ENCODE results near the gene GRHPR.
"Not testable (repeated sequence)": the region's sequence is repeated elsewhere in the genome, so short reads cannot be mapped to it uniquely, and the experiment has no call there.

GRHPR gene

DNA sequence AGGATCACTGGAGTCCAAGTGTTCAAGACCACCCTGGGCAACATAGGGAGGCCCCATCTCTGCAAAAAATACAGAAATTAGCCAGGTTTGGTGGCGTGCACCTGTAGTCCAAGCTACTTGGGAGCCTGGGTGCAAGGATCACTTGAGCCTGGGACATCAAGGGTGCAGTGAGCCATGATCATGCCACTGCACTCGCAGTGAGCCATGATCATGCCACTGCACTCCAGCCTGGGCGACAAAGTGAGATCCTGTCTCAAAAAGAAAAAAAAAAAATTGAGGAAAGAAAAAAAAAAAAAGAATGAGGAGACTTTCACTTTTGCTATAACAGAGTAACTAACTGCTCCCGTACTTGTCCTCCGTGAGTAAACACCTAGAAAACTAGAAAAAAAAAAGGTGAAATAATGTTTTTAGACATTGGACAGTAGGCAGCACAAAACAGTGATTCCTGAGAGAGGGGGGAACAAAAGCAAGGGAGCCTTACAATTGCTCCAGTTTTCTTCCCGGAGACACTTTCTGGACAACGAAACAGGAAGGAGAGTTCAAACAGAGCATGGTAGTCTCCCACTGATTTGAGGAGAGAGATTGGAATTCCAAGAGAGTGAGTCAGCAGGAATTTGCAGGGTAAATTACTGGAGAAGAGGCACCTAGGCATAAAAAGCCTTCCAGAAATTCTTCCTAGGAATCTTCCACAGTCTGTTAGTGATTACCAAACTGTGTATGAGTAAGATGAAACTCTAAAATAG, 49.6 kb downstream of the GRHPR start:
- no peak for TF ChIP-seq ZFX (IDR thresholded peaks at IDR 0.05)
- TF ChIP-seq, protein P1, sequence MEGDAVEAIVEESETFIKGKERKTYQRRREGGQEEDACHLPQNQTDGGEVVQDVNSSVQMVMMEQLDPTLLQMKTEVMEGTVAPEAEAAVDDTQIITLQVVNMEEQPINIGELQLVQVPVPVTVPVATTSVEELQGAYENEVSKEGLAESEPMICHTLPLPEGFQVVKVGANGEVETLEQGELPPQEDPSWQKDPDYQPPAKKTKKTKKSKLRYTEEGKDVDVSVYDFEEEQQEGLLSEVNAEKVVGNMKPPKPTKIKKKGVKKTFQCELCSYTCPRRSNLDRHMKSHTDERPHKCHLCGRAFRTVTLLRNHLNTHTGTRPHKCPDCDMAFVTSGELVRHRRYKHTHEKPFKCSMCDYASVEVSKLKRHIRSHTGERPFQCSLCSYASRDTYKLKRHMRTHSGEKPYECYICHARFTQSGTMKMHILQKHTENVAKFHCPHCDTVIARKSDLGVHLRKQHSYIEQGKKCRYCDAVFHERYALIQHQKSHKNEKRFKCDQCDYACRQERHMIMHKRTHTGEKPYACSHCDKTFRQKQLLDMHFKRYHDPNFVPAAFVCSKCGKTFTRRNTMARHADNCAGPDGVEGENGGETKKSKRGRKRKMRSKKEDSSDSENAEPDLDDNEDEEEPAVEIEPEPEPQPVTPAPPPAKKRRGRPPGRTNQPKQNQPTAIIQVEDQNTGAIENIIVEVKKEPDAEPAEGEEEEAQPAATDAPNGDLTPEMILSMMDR (conservative IDR thresholded peaks at IDR 0.05) = no peak
- H3K27ac ChIP-seq = peak overlapping the region; percentile 39

DNA sequence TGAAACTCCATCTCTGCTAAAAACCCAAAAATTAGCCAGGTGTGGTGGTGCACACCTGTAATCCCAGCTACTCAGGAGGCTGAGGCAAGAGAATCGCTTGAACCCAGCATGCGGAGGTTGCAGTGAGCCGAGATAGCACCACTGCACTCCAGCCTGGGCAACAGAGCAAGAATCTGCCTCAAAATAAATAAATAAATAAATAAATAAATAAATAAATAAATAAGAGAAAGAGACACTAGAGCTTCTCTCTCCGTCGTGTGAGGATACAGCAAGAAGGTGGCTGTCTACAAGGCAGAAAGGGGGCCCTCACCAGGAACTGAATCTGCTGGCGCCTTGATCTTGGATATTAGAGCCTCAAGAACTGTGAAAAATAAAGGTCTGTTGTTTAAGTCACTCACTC, 51.5 kb downstream of the GRHPR start:
- H3K27ac ChIP-seq = not testable (repeated sequence)

DNA sequence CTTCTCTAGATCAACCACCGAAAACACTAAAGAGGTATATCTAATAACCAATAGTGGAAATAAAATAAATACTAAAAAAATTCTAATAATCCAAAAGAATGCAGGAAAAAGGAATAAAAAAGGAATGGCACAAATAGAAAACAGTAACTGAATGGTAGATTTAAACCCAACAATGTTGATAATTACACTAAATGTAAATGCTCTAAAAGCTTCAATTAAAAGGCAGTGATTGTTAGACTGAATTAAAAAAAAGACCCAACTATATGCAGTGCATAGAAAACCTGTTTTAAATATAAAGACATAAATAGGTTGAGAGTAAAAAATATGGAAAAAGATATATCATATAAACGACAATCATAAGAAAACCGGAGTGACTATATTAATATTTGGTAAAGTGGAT, 51.9 kb downstream of the GRHPR start:
- TF ChIP-seq, protein P1 (conservative IDR thresholded peaks at IDR 0.05) = no peak
- no peak for TF ChIP-seq ZFX (IDR thresholded peaks at IDR 0.05)
- H3K27ac ChIP-seq = no peak overlapping the region

DNA sequence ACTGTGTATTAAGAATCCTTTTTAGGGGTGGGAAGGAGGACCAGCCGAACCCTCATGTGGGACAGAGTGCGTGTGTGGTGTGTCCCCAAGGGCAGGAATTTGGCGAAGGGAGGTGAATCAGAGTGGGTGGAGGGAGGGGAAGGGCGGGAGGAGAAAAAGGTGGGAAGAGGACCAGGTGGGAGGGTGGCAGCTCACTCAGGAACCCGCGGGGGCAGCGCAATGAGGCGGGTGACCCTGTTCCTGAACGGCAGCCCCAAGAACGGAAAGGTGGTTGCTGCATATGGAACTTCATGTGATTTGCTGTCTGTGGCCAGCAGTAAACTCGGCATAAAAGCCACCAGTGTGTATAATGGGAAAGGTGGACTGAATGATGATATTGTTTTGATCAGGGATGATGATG, 54.4 kb downstream of the GRHPR start:
- no peak for TF ChIP-seq ZFX (IDR thresholded peaks at IDR 0.05)
- TF ChIP-seq, protein P1 (conservative IDR thresholded peaks at IDR 0.05) = no peak
- H3K27ac ChIP-seq = no peak overlapping the region

DNA sequence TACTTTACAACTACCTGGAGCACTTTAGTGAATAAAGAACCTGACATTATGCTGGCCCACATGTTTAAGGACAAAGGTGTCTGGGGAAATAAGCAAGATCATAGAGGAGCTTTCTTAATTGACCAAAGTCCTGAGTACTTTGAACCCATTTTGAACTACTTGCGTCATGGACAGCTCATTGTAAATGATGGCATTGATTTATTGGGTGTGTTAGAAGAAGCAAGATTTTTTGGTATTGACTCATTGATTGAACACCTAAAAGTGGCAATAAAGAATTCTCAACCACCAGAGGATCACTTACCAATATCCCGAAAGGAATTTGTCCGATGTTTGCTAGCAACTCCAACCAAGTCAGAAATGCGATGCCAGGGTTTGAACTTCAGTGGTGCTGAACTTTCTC, 54.9 kb downstream of the GRHPR start:
- H3K27ac ChIP-seq = not testable (repeated sequence)

DNA sequence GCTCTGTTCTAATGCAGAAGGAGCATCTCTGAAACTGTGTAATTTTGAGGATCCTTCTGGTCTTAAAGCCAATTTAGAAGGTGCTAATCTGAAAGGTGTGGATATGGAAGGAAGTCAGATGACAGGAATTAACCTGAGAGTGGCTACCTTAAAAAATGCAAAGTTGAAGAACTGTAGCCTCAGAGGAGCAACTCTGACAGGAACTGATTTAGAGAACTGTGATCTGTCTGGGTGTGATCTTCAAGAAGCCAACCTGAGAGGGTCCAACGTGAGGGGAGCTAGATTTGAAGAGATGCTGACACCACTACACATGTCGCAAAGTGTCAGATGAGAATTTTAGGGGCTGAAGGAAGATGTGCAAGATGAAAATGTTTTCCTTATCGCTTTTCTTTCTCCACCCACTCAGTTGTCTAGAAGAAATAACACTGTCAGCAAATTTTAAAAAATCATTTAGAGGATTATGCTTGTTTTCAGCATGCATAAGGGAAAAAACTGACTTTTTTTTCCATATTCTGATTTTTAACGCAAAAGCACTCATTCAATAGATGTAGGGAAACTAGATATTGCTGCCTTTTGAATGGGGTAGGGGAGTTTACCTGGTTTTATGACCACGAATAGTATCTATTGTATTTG, 55.6 kb downstream of the GRHPR start:
- H3K27ac ChIP-seq = not testable (repeated sequence)

DNA sequence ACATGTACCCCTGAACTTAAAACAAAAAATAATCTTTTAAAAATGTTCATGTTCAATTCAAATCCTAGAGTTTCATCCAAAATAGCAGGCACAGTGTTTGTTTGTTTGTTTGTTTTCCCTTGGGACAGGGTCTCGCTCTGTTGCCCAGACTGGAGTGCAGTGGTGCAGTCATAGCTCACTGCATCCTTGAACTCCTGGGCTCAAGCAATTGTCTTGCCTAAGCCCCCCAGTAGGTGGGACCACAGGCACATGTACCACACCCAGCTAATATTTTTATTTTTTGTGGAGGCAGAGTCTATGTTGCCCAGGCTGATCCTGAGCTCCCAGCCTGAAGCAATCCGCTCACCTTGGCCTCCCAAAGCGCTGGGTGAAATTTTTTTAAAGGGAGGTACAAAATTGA, 58.3 kb downstream of the GRHPR start:
- H3K27ac ChIP-seq = no peak overlapping the region

DNA sequence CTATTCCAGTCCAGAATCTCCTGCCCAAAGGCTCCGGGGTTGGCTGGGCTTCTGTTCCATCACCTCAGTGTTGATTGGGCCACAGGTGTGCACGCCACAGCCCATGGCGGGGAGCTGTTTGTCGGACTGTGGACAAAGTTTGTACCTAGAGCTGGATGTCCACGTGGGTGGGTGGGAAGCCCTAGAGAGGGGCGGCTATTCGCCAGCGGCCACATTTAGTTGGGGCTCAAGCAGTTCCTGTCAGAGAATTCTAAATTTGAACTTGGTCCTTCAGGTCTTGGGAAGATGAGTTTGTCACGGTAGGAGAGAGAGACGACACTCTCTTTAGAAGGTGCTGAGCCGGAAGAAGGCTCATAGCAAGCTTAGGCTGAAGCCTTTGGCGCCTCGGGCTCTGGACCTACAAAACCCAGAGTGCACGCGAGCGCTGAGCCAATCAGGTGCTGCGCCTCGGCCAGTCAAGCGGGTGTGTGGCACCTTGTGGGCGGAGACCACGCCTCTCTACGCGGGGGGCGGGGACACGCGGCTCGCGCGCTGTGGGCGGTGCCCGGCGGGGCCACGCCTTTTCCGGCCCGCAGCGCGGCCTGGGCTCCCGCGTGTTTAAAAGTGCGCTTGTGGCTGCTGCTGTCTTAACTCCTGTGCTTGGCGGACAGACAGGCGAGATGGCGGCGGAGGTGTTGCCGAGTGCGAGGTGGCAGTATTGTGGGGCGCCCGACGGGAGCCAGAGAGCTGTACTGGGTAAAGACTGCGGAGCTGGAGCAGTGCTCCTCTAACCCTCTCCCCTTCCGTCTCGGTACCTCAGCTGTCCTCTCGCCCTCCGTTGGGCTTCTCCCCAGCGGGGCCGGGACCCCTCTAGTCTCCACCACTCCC, 63.1 kb downstream of the GRHPR start, which contains the start of gene POLR1E:
Gene POLR1E (plus strand): TSS at position 560 of the 867 bp plus-strand sequence. CDS start 100 bp downstream, at position 660.
- TF ChIP-seq ZFX (IDR thresholded peaks at IDR 0.05) = peak; percentile 42; the same call in 1 of the 2 replicates
- TF ChIP-seq, protein P1 (conservative IDR thresholded peaks at IDR 0.05) = no peak
- peak within 1 kb of the TSS; percentile 84 for H3K27ac ChIP-seq

More for the DNA sequence above, 58.3 kb downstream of the GRHPR start:
- no peak for TF ChIP-seq ZFX (IDR thresholded peaks at IDR 0.05)

DNA sequence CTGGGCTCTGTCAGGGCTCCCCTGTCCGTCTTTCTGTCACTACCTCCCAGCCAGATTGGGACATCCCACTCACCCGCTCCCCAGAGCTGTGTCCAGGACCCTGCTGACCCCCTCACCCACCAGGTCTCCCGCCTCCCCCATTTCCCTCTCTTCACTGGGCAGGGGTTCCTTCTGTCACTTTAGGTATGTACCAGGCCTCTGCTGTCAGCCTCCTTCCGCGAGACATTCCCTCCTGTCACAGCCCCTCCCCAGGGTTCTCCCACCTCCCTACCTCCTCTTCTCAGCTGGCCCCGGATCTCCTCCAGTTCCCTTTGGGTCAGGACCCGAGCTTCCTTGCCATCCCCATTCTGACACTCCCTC, 63.7 kb downstream of the GRHPR start:
- TF ChIP-seq ZFX (IDR thresholded peaks at IDR 0.05) = no peak
- TF ChIP-seq, protein P1 (conservative IDR thresholded peaks at IDR 0.05) = no peak
- H3K27ac ChIP-seq = peak overlapping the region; percentile 84

All from C4-2B (cell line).